ENCODE results near the gene PTPRG.

DNA sequence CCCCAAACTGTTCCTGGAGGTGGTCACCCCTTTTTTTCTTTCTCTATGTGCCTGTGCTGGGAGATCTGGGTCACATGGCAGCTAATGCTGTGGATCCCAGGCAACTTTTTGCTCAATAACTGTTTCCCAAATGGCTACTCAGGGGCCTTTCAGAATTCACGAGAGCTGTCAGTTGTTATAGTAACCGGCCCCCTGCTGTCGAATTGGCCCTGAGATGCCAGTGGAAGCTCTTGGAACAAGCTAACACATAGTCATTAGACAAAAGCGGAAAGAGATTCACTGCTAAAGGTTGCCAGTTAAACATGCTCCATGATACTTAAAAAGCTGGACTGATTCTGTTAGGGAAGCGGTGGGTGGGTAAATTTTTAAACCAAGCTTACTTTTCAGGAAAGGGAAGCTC is 667.8 kb downstream of the PTPRG start:
- TF ChIP-seq, protein P1, sequence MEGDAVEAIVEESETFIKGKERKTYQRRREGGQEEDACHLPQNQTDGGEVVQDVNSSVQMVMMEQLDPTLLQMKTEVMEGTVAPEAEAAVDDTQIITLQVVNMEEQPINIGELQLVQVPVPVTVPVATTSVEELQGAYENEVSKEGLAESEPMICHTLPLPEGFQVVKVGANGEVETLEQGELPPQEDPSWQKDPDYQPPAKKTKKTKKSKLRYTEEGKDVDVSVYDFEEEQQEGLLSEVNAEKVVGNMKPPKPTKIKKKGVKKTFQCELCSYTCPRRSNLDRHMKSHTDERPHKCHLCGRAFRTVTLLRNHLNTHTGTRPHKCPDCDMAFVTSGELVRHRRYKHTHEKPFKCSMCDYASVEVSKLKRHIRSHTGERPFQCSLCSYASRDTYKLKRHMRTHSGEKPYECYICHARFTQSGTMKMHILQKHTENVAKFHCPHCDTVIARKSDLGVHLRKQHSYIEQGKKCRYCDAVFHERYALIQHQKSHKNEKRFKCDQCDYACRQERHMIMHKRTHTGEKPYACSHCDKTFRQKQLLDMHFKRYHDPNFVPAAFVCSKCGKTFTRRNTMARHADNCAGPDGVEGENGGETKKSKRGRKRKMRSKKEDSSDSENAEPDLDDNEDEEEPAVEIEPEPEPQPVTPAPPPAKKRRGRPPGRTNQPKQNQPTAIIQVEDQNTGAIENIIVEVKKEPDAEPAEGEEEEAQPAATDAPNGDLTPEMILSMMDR (IDR thresholded peaks at IDR 0.05) = no peak
- no peak for TF ChIP-seq POLR2A (IDR thresholded peaks at IDR 0.05)
